Gastroesophageal sphincter (tissue), 3 donors: Measurements from ENCODE around the gene LIMCH1.

ENCODE experiments used
- EP300 ChIP-seq: sonication (generic); formaldehyde crosslinking; IDR thresholded peaks from one replicate; pipeline ENCODE4 v1.6.1; 2017; ENCODE audit warnings: antibody characterized with exemption, mild to moderate bottlenecking
- POLR2AphosphoS5 ChIP-seq: sonication (generic); formaldehyde crosslinking; IDR thresholded peaks from one replicate; pipeline ENCODE4 v1.6.1; 2017; ENCODE audit warnings: antibody characterized with exemption
- TF ChIP-seq, protein P1 (sequence below), 4 experiments: fragments of 200-600 bp in 2 of 4; fragments of 450-650 bp in 2 of 4; sonication (generic) in 1 of 4; IDR thresholded peaks; one replicate each; pipeline ENCODE4 v1.5.1; 2017 to 2019; ENCODE audit warnings: antibody characterized with exemption in 4 of 4, mild to moderate bottlenecking in 2 of 4, moderate library complexity in 2 of 4

- TF ChIP-seq POLR2AphosphoS5 (no peak), EP300 (no peak)
- TF ChIP-seq, protein P1, sequence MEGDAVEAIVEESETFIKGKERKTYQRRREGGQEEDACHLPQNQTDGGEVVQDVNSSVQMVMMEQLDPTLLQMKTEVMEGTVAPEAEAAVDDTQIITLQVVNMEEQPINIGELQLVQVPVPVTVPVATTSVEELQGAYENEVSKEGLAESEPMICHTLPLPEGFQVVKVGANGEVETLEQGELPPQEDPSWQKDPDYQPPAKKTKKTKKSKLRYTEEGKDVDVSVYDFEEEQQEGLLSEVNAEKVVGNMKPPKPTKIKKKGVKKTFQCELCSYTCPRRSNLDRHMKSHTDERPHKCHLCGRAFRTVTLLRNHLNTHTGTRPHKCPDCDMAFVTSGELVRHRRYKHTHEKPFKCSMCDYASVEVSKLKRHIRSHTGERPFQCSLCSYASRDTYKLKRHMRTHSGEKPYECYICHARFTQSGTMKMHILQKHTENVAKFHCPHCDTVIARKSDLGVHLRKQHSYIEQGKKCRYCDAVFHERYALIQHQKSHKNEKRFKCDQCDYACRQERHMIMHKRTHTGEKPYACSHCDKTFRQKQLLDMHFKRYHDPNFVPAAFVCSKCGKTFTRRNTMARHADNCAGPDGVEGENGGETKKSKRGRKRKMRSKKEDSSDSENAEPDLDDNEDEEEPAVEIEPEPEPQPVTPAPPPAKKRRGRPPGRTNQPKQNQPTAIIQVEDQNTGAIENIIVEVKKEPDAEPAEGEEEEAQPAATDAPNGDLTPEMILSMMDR (IDR thresholded peaks at IDR 0.05): no peak
Observed at GRCh38 chr4:41542526-41543275, 4.7 kb downstream of the LIMCH1 start.
